GM21390 (cell line): Measurements from ENCODE around the gene AGR2.

Experiments
- ATAC-seq: cut with Tn5 transposase; IDR thresholded peaks from one replicate; pipeline ENCODE4 v1.9.1; 2021; ENCODE audit not compliant: unreplicated experiment

Gene AGR2

DNA sequence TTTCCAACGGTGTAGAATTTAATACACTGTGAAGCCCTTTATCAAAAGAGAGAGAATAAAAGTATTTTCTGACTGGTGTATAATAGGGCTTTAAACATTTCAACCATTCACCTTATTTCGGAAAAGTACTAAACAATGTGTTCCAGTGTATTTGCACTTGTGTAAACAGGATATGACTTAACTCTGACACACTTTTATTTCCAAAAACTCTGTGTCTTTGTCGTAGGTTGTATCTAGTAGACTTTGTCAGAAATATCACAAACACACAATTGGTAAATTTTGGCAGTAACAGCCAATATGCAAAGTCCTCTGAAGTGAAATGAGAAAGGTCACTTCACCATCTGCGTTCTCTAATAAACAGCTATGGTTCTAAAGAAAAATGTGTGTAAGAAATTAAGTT lies 61.6 kb downstream of the AGR2 start:
- ATAC-seq: no peak

GRCh38 chr7:16742547-16742946 lies 62.3 kb downstream of the AGR2 start:
- no peak for ATAC-seq
